OCI-LY3 (cell line): ENCODE measurements around the gene LRRC23.
A peak's percentile ranks its signal among the peaks of the same experiment; 100 is the strongest.

Experiments
- H2AFZ ChIP-seq: fragments of 200-600, 300-600 bp; shearing (Covaris generic); 2 replicates; pipeline ENCODE4 v1.6.0; 2014; ENCODE audit warnings: antibody characterized with exemption, low read depth, low read length
- H3K27ac ChIP-seq: fragments of 200-600, 300-600 bp; sonication (generic); 2 replicates; pipeline ENCODE4 v1.5.1; 2014; ENCODE audit warnings: mild to moderate bottlenecking, low read length, moderate library complexity, mixed read lengths
- H3K27me3 ChIP-seq: fragments of 200-600, 300-600 bp; sonication (generic); 2 replicates; pipeline ENCODE4 v1.6.1; 2014; ENCODE audit warnings: low read depth, low read length, mixed read lengths
- H3K36me3 ChIP-seq: fragments of 200-600, 300-600 bp; sonication (generic); replicated peaks from 2 replicates; pipeline ENCODE3; 2014; ENCODE audit warnings: low read depth, low read length, mixed read lengths
- H3K4me1 ChIP-seq: fragments of 300-600, 200-600 bp; sonication (generic); 2 replicates; pipeline ENCODE4 v1.6.1; 2014; ENCODE audit warnings: low read length, mixed read lengths
- H3K4me2 ChIP-seq: fragments of 200-600, 300-600 bp; sonication (generic); 2 replicates; pipeline ENCODE4 v1.6.1; 2014; ENCODE audit warnings: low read length, mixed read lengths
- H3K4me3 ChIP-seq: fragments of 300-600, 200-600 bp; sonication (generic); 2 replicates; pipeline ENCODE4 v1.5.1; 2014; ENCODE audit warnings: antibody characterized with exemption, mild to moderate bottlenecking, low read length, moderate library complexity
- H3K79me2 ChIP-seq: fragments of 300-600, 200-600 bp; shearing (Covaris generic); 2 replicates; pipeline ENCODE4 v1.6.1; 2014; ENCODE audit warnings: mild to moderate bottlenecking, low read length, mixed read lengths
- H3K9ac ChIP-seq: fragments of 300-600, 200-600 bp; shearing (Covaris generic); 2 replicates; pipeline ENCODE4 v1.6.0; 2014; ENCODE audit warnings: mild to moderate bottlenecking, low read length, moderate library complexity
- H3K9me3 ChIP-seq: fragments of 200-600, 300-600 bp; shearing (Covaris generic); 2 replicates; pipeline ENCODE4 v1.6.1; 2014; ENCODE audit warnings: low read length, mixed read lengths; ENCODE audit not compliant: insufficient read depth
- H4K20me1 ChIP-seq: fragments of 200-600, 300-600 bp; sonication (generic); 2 replicates; pipeline ENCODE4 v1.6.1; 2016; ENCODE audit warnings: low read length, mixed read lengths; ENCODE audit not compliant: insufficient read depth
- EZH2phosphoT487 ChIP-seq: fragments of 200-600 bp; shearing (Covaris generic); IDR thresholded peaks from 2 replicates; pipeline ENCODE4 v1.6.1; 2018; ENCODE audit warnings: antibody characterized with exemption, mixed run types, low read depth
- TF ChIP-seq, protein P1 (sequence below): fragments of 200-600, 300-600 bp; sonication (generic); IDR thresholded peaks from 2 replicates; pipeline ENCODE4 v1.5.1; 2014; ENCODE audit warnings: antibody characterized with exemption, low read length, low read depth

The LRRC23 gene, protein sequence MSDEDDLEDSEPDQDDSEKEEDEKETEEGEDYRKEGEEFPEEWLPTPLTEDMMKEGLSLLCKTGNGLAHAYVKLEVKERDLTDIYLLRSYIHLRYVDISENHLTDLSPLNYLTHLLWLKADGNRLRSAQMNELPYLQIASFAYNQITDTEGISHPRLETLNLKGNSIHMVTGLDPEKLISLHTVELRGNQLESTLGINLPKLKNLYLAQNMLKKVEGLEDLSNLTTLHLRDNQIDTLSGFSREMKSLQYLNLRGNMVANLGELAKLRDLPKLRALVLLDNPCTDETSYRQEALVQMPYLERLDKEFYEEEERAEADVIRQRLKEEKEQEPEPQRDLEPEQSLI

DNA sequence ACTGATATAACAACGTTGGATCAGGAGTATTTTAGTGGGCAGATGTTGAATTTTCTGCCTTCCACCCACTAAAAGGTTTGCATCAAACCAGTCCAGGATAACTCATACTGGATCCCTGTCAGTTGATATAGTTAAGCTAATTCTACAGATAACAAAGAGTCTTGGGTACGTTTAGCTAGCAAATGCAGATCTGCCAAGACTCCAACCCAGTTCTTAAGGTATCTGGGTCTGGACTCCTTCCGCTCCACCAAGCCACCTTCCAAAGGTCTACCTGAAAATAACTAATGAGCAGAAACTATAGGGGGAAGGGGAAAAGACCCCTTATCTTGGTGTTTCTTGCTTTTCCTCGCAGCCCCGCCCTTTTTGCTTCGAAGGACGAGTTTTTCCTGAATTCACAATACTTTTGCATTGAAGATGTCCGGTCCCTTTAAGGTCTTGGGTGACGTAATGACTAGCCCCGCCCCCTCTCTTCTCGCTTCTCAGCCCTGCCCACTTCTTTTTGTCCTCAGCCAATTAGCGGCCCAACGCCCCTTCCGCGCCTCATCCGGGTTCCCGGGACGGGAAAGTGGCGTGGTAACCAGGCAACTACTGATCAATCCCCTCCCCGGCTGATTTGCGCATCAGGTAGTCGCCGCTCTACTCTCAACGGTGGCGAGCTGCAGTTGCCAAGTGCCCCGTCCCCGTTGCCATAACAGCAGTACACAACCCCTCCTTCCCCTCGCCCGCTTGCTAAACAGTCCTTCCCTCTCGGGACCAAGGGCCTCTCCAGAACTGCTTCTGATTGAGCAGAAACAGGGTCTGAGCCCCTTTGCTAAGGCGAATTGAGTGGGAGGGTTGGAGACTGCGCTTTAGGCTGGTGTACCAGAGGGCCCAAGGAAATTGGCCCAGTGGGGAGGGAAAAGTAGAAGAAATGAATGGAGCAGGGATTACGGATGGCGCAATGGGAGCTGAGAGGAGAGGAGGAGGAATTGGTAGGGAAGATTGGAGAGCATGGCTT lies at the start of gene LRRC23:
TSS of gene LRRC23 (plus strand) at position 543 of the 997 bp plus-strand sequence. CDS start 812 bp downstream, outside the sequence.
- no peaks in the 10 kb centered on the region for H3K79me2 ChIP-seq
- H3K27me3 ChIP-seq: no peaks in the 10 kb centered on the region
- no peak for TF ChIP-seq EZH2phosphoT487
- TF ChIP-seq, protein P1, sequence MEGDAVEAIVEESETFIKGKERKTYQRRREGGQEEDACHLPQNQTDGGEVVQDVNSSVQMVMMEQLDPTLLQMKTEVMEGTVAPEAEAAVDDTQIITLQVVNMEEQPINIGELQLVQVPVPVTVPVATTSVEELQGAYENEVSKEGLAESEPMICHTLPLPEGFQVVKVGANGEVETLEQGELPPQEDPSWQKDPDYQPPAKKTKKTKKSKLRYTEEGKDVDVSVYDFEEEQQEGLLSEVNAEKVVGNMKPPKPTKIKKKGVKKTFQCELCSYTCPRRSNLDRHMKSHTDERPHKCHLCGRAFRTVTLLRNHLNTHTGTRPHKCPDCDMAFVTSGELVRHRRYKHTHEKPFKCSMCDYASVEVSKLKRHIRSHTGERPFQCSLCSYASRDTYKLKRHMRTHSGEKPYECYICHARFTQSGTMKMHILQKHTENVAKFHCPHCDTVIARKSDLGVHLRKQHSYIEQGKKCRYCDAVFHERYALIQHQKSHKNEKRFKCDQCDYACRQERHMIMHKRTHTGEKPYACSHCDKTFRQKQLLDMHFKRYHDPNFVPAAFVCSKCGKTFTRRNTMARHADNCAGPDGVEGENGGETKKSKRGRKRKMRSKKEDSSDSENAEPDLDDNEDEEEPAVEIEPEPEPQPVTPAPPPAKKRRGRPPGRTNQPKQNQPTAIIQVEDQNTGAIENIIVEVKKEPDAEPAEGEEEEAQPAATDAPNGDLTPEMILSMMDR: no peak

DNA sequence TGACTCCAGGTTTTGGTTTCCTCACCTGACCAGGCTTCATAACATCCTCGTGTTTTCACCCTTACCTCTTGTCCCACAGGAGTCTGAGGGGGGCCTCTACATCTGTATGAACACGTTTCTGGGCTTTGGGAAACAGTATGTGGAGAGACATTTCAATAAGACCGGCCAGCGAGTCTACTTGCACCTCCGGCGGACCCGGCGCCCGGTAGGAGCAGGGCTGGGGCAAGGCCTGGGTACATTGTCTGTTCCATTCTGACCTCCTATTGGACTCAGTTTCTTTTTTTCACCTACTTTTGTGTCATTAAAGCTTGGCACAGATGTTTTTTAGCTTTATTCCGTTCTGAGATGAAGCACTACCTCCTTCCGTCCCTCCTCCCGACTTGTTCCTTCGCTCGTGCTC lies 49.3 kb upstream of the LRRC23 start:
- Histone ChIP-seq H2AFZ (no peak overlapping the region), H4K20me1 (no peaks in the 10 kb centered on the region), H3K4me1 (peaks cover 11% of the 10 kb centered on the region), H3K36me3 (peaks cover 25% of the 10 kb centered on the region), H3K27ac (no peak overlapping the region), H3K9ac (no peak overlapping the region), H3K4me2 (no peak overlapping the region), H3K27me3 (no peaks in the 10 kb centered on the region), H3K9me3 (no peaks in the 10 kb centered on the region), H3K79me2 (peaks cover 29% of the 10 kb centered on the region), H3K4me3 (no peak overlapping the region)
- TF ChIP-seq, protein P1: no peak
- no peak for TF ChIP-seq EZH2phosphoT487

More for the DNA sequence above, at the start of gene LRRC23:
- no peaks in the 10 kb centered on the region for H3K36me3 ChIP-seq
- peaks cover 13% of the 10 kb centered on the region for H3K4me1 ChIP-seq
- no peaks in the 10 kb centered on the region for H3K9me3 ChIP-seq
- H3K4me2 ChIP-seq: peak within 1 kb of the TSS; percentile 89
- peak within 1 kb of the TSS; percentile 72 for H3K9ac ChIP-seq
- H4K20me1 ChIP-seq: no peaks in the 10 kb centered on the region
- H2AFZ ChIP-seq: peak within 1 kb of the TSS; percentile 94
- peak within 1 kb of the TSS; percentile 88 for H3K4me3 ChIP-seq
- H3K27ac ChIP-seq: no peak within 1 kb of the TSS

DNA sequence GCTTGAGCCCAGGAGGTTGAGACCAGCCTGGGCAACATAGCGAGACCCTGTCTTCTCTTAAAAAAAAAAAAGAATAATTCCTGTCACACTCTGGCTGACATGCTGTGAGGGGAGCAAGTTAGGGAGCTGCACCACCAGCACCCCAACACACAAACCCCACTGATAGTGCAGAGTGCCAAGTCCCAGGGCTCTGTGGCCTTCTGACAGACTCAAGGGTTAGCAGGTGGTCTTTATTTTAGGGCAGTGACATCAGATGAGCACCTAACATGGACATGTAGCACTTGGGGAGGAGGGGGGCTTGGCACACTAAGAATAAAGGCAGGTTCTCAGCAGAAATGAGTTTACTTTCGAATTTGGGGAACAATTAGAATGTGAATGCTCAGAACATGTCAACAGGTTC lies 45.8 kb upstream of the LRRC23 start:
- Histone ChIP-seq H3K9me3 (no peaks in the 10 kb centered on the region), H2AFZ (no peak overlapping the region), H3K36me3 (peaks cover 49% of the 10 kb centered on the region), H3K4me2 (no peak overlapping the region), H3K27ac (no peak overlapping the region), H3K4me3 (no peak overlapping the region), H3K4me1 (peaks cover 2% of the 10 kb centered on the region), H3K79me2 (peaks cover 11% of the 10 kb centered on the region), H4K20me1 (no peaks in the 10 kb centered on the region), H3K9ac (no peak overlapping the region), H3K27me3 (no peaks in the 10 kb centered on the region)
- no peak for TF ChIP-seq EZH2phosphoT487
- TF ChIP-seq, protein P1: no peak

DNA sequence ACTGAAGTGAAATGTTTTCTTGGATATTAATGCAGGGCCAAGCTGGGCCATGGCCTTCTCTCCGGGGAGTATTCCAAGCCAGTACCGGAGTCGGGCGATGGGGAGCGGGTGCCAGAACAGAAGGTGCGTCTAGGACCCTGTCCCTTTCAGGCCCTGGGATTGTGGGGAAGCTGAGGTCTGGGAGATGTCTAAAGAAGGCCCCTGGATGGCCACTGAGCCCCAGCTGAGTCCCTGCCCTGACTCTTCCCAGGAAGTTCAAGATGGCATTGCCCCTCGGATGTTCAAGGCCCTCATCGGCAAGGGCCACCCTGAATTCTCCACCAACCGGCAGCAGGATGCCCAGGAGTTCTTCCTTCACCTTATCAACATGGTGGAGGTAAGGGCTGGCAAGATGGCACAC lies 44.5 kb upstream of the LRRC23 start:
- no peaks in the 10 kb centered on the region for H3K4me1 ChIP-seq
- no peak overlapping the region for H3K4me3 ChIP-seq
- 0 out of 2 replicates have a peak, but pooled peaks cover under 1% of the 10 kb centered on the region for H3K79me2 ChIP-seq
- H3K27me3 ChIP-seq: no peaks in the 10 kb centered on the region
- H3K9me3 ChIP-seq: no peaks in the 10 kb centered on the region
- H3K27ac ChIP-seq: no peak overlapping the region
- H4K20me1 ChIP-seq: no peaks in the 10 kb centered on the region
- H3K36me3 ChIP-seq: peaks cover 57% of the 10 kb centered on the region
- H2AFZ ChIP-seq: no peak overlapping the region
- TF ChIP-seq EZH2phosphoT487: no peak
- TF ChIP-seq, protein P1: no peak
- H3K9ac ChIP-seq: no peak overlapping the region
- H3K4me2 ChIP-seq: no peak overlapping the region
